Measurements from ENCODE around the gene SARDH.

Gene SARDH, protein sequence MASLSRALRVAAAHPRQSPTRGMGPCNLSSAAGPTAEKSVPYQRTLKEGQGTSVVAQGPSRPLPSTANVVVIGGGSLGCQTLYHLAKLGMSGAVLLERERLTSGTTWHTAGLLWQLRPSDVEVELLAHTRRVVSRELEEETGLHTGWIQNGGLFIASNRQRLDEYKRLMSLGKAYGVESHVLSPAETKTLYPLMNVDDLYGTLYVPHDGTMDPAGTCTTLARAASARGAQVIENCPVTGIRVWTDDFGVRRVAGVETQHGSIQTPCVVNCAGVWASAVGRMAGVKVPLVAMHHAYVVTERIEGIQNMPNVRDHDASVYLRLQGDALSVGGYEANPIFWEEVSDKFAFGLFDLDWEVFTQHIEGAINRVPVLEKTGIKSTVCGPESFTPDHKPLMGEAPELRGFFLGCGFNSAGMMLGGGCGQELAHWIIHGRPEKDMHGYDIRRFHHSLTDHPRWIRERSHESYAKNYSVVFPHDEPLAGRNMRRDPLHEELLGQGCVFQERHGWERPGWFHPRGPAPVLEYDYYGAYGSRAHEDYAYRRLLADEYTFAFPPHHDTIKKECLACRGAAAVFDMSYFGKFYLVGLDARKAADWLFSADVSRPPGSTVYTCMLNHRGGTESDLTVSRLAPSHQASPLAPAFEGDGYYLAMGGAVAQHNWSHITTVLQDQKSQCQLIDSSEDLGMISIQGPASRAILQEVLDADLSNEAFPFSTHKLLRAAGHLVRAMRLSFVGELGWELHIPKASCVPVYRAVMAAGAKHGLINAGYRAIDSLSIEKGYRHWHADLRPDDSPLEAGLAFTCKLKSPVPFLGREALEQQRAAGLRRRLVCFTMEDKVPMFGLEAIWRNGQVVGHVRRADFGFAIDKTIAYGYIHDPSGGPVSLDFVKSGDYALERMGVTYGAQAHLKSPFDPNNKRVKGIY

DNA sequence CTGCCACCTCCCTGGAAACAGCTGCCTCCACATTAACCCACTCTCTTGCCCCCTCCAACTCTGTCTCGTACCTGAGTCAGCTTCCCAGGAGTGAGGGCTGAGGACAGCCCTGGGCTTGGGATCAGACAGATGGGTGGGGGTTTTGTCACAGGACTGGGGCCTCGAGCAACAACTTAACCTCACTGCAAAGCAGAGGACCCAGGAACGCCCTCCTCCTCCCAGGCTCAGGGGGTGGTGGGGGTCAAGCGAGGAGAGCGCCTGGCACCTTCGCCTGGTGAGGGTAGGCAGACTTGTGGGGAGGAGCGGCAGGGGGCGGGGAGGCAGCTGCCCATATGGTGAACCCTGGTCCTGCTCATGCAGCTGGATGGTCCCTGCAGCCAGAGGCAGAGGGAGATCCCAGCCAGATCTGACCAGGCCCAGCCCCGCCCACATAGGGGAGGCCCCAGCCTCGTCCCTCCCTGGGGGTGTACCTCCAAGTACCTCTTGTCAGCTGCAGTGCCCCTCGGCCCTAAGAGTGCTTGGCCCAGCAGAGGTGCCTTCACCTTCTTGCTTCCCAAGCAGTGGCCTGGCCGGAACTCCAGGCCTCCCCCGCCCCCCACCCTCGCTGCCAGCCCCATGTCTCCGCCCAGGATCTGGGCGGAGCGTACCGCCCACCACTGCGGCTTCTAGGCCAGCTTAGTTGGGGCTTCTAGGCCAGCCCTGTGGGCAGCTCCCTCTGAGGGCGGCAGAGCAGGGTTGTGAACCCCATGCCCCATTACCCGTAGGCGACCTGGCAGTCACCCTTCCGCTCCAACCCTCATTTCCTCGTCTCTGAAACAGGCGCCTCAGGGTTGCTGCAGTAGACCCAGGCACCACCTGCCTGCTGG is at the start of gene SARDH:
Gene SARDH, minus strand, starts transcription at position 579 of the 866 bp plus-strand sequence. CDS start 4,179 bp downstream, outside the sequence.
- Histone ChIP-seq H3K27ac (ENCODE audit: low read length) (no peak within 1 kb of the TSS), H4K20me1 (ENCODE audit: insufficient read depth, low read length) (peaks cover 5% of the 10 kb centered on the region), H3K9ac (ENCODE audit: low read depth, low read length) (no peak within 1 kb of the TSS), H2AFZ (ENCODE audit: low read depth, low read length) (no peak within 1 kb of the TSS), H3K36me3 (ENCODE audit: insufficient read depth, low read length) (no peaks in the 10 kb centered on the region), H3K79me2 (ENCODE audit: insufficient read depth, low read length) (no peaks in the 10 kb centered on the region), H3K27me3 (ENCODE audit: insufficient read depth, low read length, poor library complexity) (no peaks in the 10 kb centered on the region), H3K4me1 (ENCODE audit: insufficient read depth, low read length) (peaks cover 14% of the 10 kb centered on the region), H3K4me2 (ENCODE audit: insufficient read depth, low read length) (no peak within 1 kb of the TSS), H3K4me3 (ENCODE audit: low read depth in 1 of 2, low read length in 2 of 2) (no peak within 1 kb of the TSS), H3K9me3 (ENCODE audit: insufficient read depth, low read length, severe bottlenecking) (no peaks in the 10 kb centered on the region)
- DNase-seq (no peak), ATAC-seq (ENCODE audit: insufficient read depth, low read depth) (no peak)
- TF ChIP-seq, protein P1, sequence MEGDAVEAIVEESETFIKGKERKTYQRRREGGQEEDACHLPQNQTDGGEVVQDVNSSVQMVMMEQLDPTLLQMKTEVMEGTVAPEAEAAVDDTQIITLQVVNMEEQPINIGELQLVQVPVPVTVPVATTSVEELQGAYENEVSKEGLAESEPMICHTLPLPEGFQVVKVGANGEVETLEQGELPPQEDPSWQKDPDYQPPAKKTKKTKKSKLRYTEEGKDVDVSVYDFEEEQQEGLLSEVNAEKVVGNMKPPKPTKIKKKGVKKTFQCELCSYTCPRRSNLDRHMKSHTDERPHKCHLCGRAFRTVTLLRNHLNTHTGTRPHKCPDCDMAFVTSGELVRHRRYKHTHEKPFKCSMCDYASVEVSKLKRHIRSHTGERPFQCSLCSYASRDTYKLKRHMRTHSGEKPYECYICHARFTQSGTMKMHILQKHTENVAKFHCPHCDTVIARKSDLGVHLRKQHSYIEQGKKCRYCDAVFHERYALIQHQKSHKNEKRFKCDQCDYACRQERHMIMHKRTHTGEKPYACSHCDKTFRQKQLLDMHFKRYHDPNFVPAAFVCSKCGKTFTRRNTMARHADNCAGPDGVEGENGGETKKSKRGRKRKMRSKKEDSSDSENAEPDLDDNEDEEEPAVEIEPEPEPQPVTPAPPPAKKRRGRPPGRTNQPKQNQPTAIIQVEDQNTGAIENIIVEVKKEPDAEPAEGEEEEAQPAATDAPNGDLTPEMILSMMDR (IDR thresholded peaks at IDR 0.05; ENCODE audit: borderline replicate concordance, extremely low read depth, low read length, poor library complexity, severe bottlenecking): no peak
- no peak for TF ChIP-seq EZH2 (IDR thresholded peaks at IDR 0.05; ENCODE audit: borderline replicate concordance, low read depth, low read length, severe bottlenecking)

DNA sequence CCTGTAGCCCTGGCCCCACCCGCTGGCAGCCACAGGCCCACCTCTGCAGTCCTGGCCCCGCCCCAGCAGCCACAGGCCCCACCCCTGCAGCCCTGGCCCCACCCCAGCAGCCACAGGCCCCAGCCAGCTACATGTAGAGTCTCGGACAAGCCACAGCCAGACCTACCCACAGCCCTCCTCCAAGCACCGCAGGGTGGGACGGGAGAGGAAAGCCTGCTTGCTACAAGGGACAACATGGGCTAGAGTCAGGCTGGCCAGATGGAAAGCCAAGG is 49.5 kb upstream of the SARDH start:
- Histone ChIP-seq H4K20me1 (ENCODE audit: insufficient read depth, low read length) (no peaks in the 10 kb centered on the region), H3K79me2 (ENCODE audit: insufficient read depth, low read length) (no peaks in the 10 kb centered on the region), H3K27me3 (ENCODE audit: insufficient read depth, low read length, poor library complexity) (no peaks in the 10 kb centered on the region), H3K27ac (ENCODE audit: low read length) (no peak overlapping the region), H3K4me2 (ENCODE audit: insufficient read depth, low read length) (no peak overlapping the region), H3K9ac (ENCODE audit: low read depth, low read length) (no peak overlapping the region), H3K4me1 (ENCODE audit: insufficient read depth, low read length) (no peaks in the 10 kb centered on the region), H3K4me3 (ENCODE audit: low read depth in 1 of 2, low read length in 2 of 2) (no peak overlapping the region), H2AFZ (ENCODE audit: low read depth, low read length) (no peak overlapping the region), H3K36me3 (ENCODE audit: insufficient read depth, low read length) (no peaks in the 10 kb centered on the region), H3K9me3 (ENCODE audit: insufficient read depth, low read length, severe bottlenecking) (no peaks in the 10 kb centered on the region)
- no peak for TF ChIP-seq EZH2 (IDR thresholded peaks at IDR 0.05; ENCODE audit: borderline replicate concordance, low read depth, low read length, severe bottlenecking)
- TF ChIP-seq, protein P1 (IDR thresholded peaks at IDR 0.05; ENCODE audit: borderline replicate concordance, extremely low read depth, low read length, poor library complexity, severe bottlenecking): no peak
- no peak for DNase-seq
- ATAC-seq (ENCODE audit: insufficient read depth, low read depth): no peak; the same call in 2 of the 3 replicates

DNA sequence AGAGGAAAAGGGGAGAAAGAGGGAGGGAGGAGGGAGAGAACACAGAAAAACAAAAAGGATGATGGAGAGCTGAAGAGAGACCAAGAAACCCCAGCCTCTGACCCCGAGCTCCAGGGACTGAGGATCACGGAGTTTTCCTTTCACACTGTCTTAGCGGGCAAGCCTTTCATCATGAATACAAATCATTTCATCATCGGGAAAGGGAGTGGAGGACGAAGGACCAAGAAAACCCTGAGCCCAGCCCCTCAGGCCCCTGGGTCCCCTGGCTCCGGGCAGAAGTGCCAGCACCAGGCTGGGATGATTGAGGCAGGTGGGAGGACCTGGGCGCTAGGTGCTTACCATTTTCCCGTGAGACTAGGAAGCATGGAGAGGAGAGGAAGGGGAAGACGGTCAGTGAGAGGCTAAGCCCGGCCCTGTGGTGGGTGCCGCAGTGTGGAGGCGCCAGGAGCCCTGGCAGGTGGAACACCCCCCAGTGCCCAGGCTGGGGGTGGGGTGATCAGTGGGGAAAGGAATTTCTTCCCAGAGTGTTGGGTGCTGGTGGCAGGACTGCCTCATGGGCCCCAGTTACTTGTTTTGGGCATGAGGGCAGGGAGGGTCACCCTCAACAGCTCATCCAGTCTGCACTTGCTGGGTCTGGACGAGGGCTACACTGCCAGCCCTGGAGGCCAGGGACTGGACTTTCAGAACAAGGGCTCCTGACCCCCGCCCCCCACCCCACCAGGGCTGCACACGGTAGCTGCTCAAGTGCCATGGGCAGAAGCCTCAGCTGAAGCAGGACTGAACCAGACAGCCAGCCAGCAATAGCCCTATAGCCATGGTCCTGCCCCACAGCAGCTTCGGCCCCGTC is 49.0 kb upstream of the SARDH start:
- H3K9me3 ChIP-seq (ENCODE audit: insufficient read depth, low read length, severe bottlenecking): no peaks in the 10 kb centered on the region
- H2AFZ ChIP-seq (ENCODE audit: low read depth, low read length): no peak overlapping the region
- H3K4me1 ChIP-seq (ENCODE audit: insufficient read depth, low read length): no peaks in the 10 kb centered on the region
- H3K4me2 ChIP-seq (ENCODE audit: insufficient read depth, low read length): no peak overlapping the region
- H3K27ac ChIP-seq (ENCODE audit: low read length): no peak overlapping the region
- TF ChIP-seq EZH2 (IDR thresholded peaks at IDR 0.05; ENCODE audit: borderline replicate concordance, low read depth, low read length, severe bottlenecking): no peak
- TF ChIP-seq, protein P1 (IDR thresholded peaks at IDR 0.05; ENCODE audit: borderline replicate concordance, extremely low read depth, low read length, poor library complexity, severe bottlenecking): no peak
- no peaks in the 10 kb centered on the region for H3K27me3 ChIP-seq (ENCODE audit: insufficient read depth, low read length, poor library complexity)
- H3K36me3 ChIP-seq (ENCODE audit: insufficient read depth, low read length): no peaks in the 10 kb centered on the region
- DNase-seq (no peak), ATAC-seq (ENCODE audit: insufficient read depth, low read depth) (no peak)
- H3K4me3 ChIP-seq (ENCODE audit: low read depth in 1 of 2, low read length in 2 of 2): no peak overlapping the region
- H3K79me2 ChIP-seq (ENCODE audit: insufficient read depth, low read length): no peaks in the 10 kb centered on the region
- H4K20me1 ChIP-seq (ENCODE audit: insufficient read depth, low read length): no peaks in the 10 kb centered on the region
- H3K9ac ChIP-seq (ENCODE audit: low read depth, low read length): no peak overlapping the region
